Measurements from ENCODE around the gene RPP25L.

The RPP25L gene

GRCh38 chr9:34637356-34638137, 25.6 kb upstream of the RPP25L start, which contains the start of gene SIGMAR1:
SIGMAR1 (minus strand) TSS chr9:34637787; CDS start chr9:34637697, 90 bp downstream.
- DNase-seq, result peak; percentile 95

- peak; percentile 12 for DNase-seq
These were observed 25.0 kb upstream of the RPP25L start for GRCh38 chr9:34636791-34637355.

- DNase-seq, result no peak
These were observed 23.7 kb upstream of the RPP25L start for GRCh38 chr9:34635556-34635955.

GRCh38 chr9:34634551-34635248, 22.8 kb upstream of the RPP25L start:
- DNase-seq, result no peak

- DNase-seq, result peak; percentile 86
These were observed 22.1 kb upstream of the RPP25L start for GRCh38 chr9:34633851-34634550.

GRCh38 chr9:34633166-34633565, 21.3 kb upstream of the RPP25L start:
- no peak for DNase-seq

GRCh38 chr9:34630402-34631154, 18.7 kb upstream of the RPP25L start:
- DNase-seq, result no peak

- DNase-seq, result no peak
These were observed 17.6 kb upstream of the RPP25L start for GRCh38 chr9:34629491-34629808.

GRCh38 chr9:34628656-34629490, 17.0 kb upstream of the RPP25L start, which contains the start of gene ARID3C:
ARID3C (minus strand) TSS chr9:34629066; CDS start chr9:34628014, 1,052 bp downstream.
- DNase-seq, result peak; percentile 59

GRCh38 chr9:34627716-34628655, 16.1 kb upstream of the RPP25L start:
- no peak for DNase-seq

- no peak for DNase-seq
These were observed 13.2 kb upstream of the RPP25L start for GRCh38 chr9:34625186-34625486.

- no peak for DNase-seq
These were observed 12.7 kb upstream of the RPP25L start for GRCh38 chr9:34624475-34625185.

GRCh38 chr9:34623374-34624235, 11.7 kb upstream of the RPP25L start:
- DNase-seq, result no peak

GRCh38 chr9:34620061-34620994, 8.4 kb upstream of the RPP25L start, which contains the start of gene DCTN3:
DCTN3 (minus strand) TSS chr9:34620495; CDS start chr9:34620464, 31 bp downstream.
- peak; percentile 92 for DNase-seq

- no peak for DNase-seq
These were observed 3.2 kb upstream of the RPP25L start for GRCh38 chr9:34615132-34615531.

- DNase-seq, result peak; percentile 79
These were observed 992 bp upstream of the RPP25L start for GRCh38 chr9:34612788-34613390.

- DNase-seq, result peak; percentile 16
These were observed 566 bp downstream of the RPP25L start for GRCh38 chr9:34611251-34611810.

Data from CD4-positive, alpha-beta T cell treated with Interleukin-6 for 4 hours (primary cell).